Transverse colon (tissue), 3 donors: ENCODE data around the gene CAD.

Experiments
- EP300 ChIP-seq: sonication (generic); formaldehyde crosslinking; IDR thresholded peaks from one replicate; pipeline ENCODE4 v1.6.1; 2017; ENCODE audit warnings: antibody characterized with exemption, low read depth
- TF ChIP-seq, protein P1 (sequence below), 5 experiments: fragments of 200-600 bp in 3 of 5; fragments of 450-650 bp in 2 of 5; sonication (generic) in 3 of 5; IDR thresholded peaks; 1 replicate in 2 of 5; 2 replicates in 3 of 5; pipeline ENCODE4 v1.5.1; 2016 to 2017; ENCODE audit warnings: antibody characterized with exemption in 5 of 5, inconsistent platforms in 3 of 5, mild to moderate bottlenecking in 2 of 5, moderate library complexity in 1 of 5

DNA sequence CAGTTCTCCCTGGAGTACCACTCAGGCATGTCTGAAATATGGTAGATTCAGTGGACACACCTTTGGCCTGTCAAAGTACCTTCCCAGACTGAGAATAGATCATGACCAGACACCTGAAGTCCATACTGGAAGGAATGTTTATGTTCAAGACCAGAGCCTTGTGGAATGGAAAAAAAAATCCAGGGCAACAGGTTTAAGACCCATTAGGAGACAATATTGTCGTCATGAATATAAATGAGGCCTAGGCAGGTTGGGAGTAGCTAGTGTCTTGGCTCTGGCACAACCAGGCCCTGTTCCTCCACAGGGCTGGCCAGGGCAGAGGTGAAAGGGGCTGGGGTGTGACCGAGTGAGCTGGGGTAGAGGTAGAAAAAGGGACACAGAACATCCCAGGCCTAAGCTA lies 18.5 kb upstream of the CAD start:
- TF ChIP-seq EP300 = no peak
- TF ChIP-seq, protein P1, sequence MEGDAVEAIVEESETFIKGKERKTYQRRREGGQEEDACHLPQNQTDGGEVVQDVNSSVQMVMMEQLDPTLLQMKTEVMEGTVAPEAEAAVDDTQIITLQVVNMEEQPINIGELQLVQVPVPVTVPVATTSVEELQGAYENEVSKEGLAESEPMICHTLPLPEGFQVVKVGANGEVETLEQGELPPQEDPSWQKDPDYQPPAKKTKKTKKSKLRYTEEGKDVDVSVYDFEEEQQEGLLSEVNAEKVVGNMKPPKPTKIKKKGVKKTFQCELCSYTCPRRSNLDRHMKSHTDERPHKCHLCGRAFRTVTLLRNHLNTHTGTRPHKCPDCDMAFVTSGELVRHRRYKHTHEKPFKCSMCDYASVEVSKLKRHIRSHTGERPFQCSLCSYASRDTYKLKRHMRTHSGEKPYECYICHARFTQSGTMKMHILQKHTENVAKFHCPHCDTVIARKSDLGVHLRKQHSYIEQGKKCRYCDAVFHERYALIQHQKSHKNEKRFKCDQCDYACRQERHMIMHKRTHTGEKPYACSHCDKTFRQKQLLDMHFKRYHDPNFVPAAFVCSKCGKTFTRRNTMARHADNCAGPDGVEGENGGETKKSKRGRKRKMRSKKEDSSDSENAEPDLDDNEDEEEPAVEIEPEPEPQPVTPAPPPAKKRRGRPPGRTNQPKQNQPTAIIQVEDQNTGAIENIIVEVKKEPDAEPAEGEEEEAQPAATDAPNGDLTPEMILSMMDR (IDR thresholded peaks at IDR 0.05) = no peak
